Measurements from ENCODE around the gene TTC23L. TPM values are rescaled to one million over a fixed set of nuclear protein-coding genes. Genes with fewer than 3 reads are reported as not detected.
"Not testable (repeated sequence)": the region's sequence is repeated elsewhere in the genome, so short reads cannot be mapped to it uniquely, and the experiment has no call there.

TTC23L gene
- polyA plus RNA-seq, 3 donors: 3.2 to 3.6 (median 3.4) TPM

GRCh38 chr5:34915856-34916192 lies 76.9 kb downstream of the TTC23L start:
- DNase-seq (ENCODE audit: low read depth in 3 of 3, low spot score in 2 of 3): no peak

GRCh38 chr5:34916518-34916917 lies 77.6 kb downstream of the TTC23L start:
- DNase-seq (ENCODE audit: low read depth in 3 of 3, low spot score in 2 of 3): no peak

- no peak for DNase-seq (ENCODE audit: low read depth in 3 of 3, low spot score in 2 of 3)
These were observed 79.1 kb downstream of the TTC23L start for GRCh38 chr5:34918025-34918424.

- no peak for DNase-seq (ENCODE audit: low read depth in 3 of 3, low spot score in 2 of 3)
These were observed 80.1 kb downstream of the TTC23L start for GRCh38 chr5:34919077-34919476.

- not testable (repeated sequence) for DNase-seq (ENCODE audit: low read depth in 3 of 3, low spot score in 2 of 3)
These were observed 84.3 kb downstream of the TTC23L start for GRCh38 chr5:34923256-34923655.

- no peak for DNase-seq (ENCODE audit: low read depth in 3 of 3, low spot score in 2 of 3)
These were observed 84.9 kb downstream of the TTC23L start for GRCh38 chr5:34923694-34924461.

GRCh38 chr5:34924462-34924765 lies 85.5 kb downstream of the TTC23L start:
- DNase-seq (ENCODE audit: low read depth in 3 of 3, low spot score in 2 of 3): no peak

DNA sequence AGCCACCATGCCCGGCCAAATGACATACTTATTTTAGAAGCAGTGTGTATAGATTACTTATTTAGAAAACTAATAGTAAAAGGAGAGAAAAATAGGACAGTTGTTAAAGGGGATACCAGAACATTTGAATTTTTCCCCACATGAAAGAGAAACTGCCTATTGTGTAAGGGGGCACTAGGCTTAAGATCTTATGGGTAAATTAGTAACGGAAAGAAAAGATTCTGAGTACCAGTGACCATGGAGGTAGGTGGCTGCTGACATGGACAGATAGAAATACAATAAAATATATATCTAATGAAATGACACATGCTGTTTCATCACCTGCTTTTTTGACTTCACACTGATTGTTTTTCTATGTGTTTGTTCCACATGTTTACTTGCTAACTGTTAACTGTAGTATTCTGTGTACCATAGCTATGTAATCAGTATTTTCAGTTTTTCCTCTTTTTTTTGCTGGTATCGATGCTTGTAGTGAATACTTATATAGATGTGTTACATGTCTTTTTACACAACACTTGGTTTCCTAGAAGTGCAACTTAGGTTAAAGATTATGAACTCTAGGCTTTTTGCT lies 87.4 kb downstream of the TTC23L start:
- DNase-seq (ENCODE audit: low read depth in 3 of 3, low spot score in 2 of 3): no peak

DNA sequence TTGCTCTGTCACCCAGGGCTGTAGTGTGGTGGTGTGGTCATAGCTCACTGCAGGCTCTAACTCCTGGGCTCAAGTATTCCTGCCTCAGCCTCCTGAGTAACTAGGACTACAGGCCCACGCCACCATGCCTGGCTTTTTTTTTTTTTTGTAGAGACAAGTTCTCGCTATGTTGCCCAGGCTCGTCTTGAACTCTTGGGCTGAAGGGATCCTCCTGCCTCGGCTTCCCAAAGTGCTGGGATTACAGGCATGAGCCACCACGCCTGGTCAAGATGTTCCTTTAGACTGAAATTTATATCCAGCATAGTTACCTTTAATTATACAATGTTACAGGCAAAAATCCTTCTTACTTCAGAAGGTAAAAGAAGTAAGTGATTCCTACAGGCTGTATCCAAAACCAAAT lies 88.8 kb downstream of the TTC23L start:
- DNase-seq (ENCODE audit: low read depth in 3 of 3, low spot score in 2 of 3): no peak

DNA sequence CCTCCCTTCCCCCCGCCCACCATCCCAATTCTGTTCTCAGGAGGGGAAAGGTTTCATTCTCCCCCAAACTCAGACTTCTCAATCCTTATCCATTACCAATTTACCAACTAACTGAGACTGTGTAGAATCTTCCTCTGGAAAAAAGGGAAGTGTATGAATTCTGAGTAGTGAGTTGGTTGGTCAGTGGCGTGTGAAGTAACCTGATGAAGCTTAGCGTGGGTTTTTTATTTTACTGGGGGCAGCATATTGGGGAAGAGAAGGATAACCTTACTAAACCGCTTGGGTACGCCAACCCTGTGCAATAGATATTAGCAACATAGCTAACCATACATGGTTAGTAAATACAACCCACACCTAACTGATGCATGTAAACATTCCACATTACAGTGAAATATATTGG lies 89.3 kb downstream of the TTC23L start:
- DNase-seq (ENCODE audit: low read depth in 3 of 3, low spot score in 2 of 3): no peak

DNA sequence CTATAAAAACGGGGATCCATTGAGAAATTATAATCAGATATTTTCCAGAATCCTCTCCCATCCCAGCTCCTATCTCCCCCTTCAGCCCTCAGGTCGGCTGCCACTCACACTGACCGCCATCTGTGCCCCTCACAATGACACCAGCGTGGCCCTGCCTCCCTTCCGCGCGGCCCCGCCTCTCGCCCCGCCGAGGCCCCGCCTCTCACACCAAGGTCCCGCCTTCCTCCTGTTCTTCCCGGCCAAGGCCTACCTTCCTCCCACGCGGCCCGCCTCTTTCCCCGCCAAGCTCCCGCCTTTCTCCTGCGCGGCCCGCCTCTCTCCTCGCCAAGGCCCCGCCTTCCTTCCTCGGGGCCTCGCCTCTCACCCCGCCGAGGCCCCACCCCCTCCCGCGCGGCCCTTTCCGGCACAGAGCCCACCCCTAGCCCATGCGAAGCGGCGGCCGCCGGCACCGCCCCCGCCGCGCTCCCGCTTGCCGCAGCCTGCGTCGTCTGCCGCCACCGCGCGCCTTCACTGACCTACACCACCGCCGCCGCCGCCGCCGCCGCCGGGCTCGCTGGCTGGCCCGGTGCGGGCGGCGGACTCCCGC lies 90.3 kb downstream of the TTC23L start, which contains the start of gene DNAJC21:
Gene DNAJC21 (plus strand): TSS at position 426 of the 586 bp plus-strand sequence. CDS start 261 bp downstream, outside the sequence.
- DNase-seq (ENCODE audit: low read depth in 3 of 3, low spot score in 2 of 3): peak; percentile 77 to 94 (median 91)

- DNase-seq (ENCODE audit: low read depth in 3 of 3, low spot score in 2 of 3): peak in 2 of 3 donors; percentile 63 to 69
These were observed 90.9 kb downstream of the TTC23L start for GRCh38 chr5:34929720-34930461.

- peak in 1 of 3 donors; percentile 7 for DNase-seq (ENCODE audit: low read depth in 3 of 3, low spot score in 2 of 3)
These were observed 91.5 kb downstream of the TTC23L start for GRCh38 chr5:34930462-34930844.

- DNase-seq (ENCODE audit: low read depth in 3 of 3, low spot score in 2 of 3): no peak
These were observed 91.9 kb downstream of the TTC23L start for GRCh38 chr5:34930870-34931269.

GRCh38 chr5:34932947-34933346 lies 94.0 kb downstream of the TTC23L start:
- no peak for DNase-seq (ENCODE audit: low read depth in 3 of 3, low spot score in 2 of 3)

DNA sequence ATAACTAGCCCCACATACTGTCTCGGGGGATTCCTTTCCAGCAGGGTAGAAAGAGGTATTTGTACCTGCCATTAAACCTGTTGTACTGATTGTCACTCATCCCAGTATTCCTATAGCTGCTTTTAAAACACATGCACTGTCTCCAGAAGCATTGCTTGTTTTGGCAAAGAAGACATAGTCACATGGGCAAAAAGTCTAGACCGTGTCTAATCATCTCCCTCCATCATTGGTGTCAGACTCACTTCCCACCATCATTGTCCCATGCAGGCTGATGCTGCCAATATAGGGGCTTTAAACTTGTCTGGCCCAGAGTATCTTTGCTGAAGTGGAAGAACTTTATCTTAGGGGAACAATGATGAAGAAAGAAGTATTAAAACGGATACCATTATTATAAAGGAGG lies 103.0 kb downstream of the TTC23L start:
- no peak for DNase-seq (ENCODE audit: low read depth in 3 of 3, low spot score in 2 of 3)

- DNase-seq (ENCODE audit: low read depth in 3 of 3, low spot score in 2 of 3): no peak
These were observed 105.1 kb downstream of the TTC23L start for GRCh38 chr5:34944044-34944443.

DNA sequence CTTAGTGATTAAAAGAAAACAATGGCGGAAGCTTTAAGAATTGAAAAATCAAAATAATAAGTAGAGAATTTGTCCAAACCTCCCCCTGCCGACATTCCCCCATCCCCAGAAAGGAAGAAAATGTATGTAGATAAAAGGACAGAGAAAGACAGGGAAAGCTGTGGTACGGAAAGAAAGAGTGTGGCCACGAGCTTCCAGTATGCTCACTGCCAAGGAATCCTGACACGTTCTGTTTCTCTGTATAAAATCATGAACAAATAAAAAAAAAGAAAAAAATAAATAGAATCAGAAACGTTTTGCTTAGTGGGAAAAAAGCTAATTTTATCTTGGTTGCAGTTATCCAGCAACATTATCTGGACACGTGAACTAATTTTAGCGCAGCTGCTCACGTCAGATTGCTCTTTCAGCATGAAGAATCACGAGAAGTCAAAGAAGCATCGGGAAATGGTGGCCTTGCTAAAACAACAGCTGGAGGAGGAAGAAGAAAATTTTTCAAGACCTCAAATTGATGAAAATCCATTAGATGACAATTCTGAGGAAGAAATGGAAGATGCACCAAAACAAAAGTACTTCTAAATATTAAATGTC lies 105.6 kb downstream of the TTC23L start:
- DNase-seq (ENCODE audit: low read depth in 3 of 3, low spot score in 2 of 3): no peak
